ENCODE data around the gene TMEM178A. TPM values are rescaled to one million over a fixed set of nuclear protein-coding genes. Genes with fewer than 3 reads are reported as not detected.
A peak's percentile ranks its signal among the peaks of the same experiment; 100 is the strongest.

The TMEM178A gene
- total RNA-seq = 1 to 10 TPM in 9 of 10 donors, under 1 TPM in 1; 0.97 to 4.8 (median 2.5) TPM
- polyA plus RNA-seq = 1 to 10 TPM in 1 of 2 donors, under 1 TPM in 1; 0.58 to 6.2 TPM
- long read RNA-seq, donor 1, partial matches to known transcripts = 1 of 4 reads
- long read RNA-seq, donor 1, other reads (novel, unspliced or antisense) = 1 of 4 reads
- long read RNA-seq, donor 2, partial matches to known transcripts = 1 of 4 reads
- long read RNA-seq, donor 2, other reads (novel, unspliced or antisense) = 1 of 4 reads
- long read RNA-seq, donor 3 = 0 reads

GRCh38 chr2:39665811-39666490, at the start of gene TMEM178A:
TSS of gene TMEM178A (plus strand) at chr2:39665917. CDS start at chr2:39665975, 58 bp downstream.
- intact Hi-C loops (cut with DNase I) = loop anchor here in 1 of 10 donors (2.0 kb wide), 1 partner anchor 57 kb away; no protein-coding TSS in a partner anchor
- Histone ChIP-seq H3K4me1 (peaks cover 0 to 19% (median 11%) of the 10 kb centered on the region in 9 donors), H3K36me3 (no peaks in the 10 kb centered on the region), H3K4me3 (peak within 1 kb of the TSS; percentile 40 to 86 (median 70)), H3K27me3 (peaks cover 0 to 60% (median 0%) of the 10 kb centered on the region in 7 donors), H3K9me3 (no peaks in the 10 kb centered on the region), H3K27ac (peak within 1 kb of the TSS in 6 of 10 donors; percentile 10 to 59 (median 44))
- DNase-seq (no peak), ATAC-seq (peak in 6 of 8 donors; percentile 45 to 59 (median 53))
- 0% methylated on average over 61 to 90 of the region's 90 CpGs for WGBS, 2 donors
- TF ChIP-seq, protein P1, sequence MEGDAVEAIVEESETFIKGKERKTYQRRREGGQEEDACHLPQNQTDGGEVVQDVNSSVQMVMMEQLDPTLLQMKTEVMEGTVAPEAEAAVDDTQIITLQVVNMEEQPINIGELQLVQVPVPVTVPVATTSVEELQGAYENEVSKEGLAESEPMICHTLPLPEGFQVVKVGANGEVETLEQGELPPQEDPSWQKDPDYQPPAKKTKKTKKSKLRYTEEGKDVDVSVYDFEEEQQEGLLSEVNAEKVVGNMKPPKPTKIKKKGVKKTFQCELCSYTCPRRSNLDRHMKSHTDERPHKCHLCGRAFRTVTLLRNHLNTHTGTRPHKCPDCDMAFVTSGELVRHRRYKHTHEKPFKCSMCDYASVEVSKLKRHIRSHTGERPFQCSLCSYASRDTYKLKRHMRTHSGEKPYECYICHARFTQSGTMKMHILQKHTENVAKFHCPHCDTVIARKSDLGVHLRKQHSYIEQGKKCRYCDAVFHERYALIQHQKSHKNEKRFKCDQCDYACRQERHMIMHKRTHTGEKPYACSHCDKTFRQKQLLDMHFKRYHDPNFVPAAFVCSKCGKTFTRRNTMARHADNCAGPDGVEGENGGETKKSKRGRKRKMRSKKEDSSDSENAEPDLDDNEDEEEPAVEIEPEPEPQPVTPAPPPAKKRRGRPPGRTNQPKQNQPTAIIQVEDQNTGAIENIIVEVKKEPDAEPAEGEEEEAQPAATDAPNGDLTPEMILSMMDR (IDR thresholded peaks at IDR 0.05) = peak in 1 of 9 donors; percentile 9

GRCh38 chr2:39618236-39618635, 47.5 kb upstream of the TMEM178A start:
- Histone ChIP-seq H3K9me3 (peaks cover 0 to 5% (median 0%) of the 10 kb centered on the region in 11 donors), H3K27ac (no peak overlapping the region), H3K27me3 (no peaks in the 10 kb centered on the region), H3K36me3 (no peaks in the 10 kb centered on the region), H3K4me1 (peaks cover 0 to 21% (median 5%) of the 10 kb centered on the region in 9 donors), H3K4me3 (no peak overlapping the region)
- 100% methylated on average over 1 of the region's 1 CpG for WGBS, 2 donors
- DNase-seq (no peak), ATAC-seq (no peak)
- intact Hi-C loops (cut with DNase I) = no loop called here
- TF ChIP-seq, protein P1 (IDR thresholded peaks at IDR 0.05) = no peak

DNA sequence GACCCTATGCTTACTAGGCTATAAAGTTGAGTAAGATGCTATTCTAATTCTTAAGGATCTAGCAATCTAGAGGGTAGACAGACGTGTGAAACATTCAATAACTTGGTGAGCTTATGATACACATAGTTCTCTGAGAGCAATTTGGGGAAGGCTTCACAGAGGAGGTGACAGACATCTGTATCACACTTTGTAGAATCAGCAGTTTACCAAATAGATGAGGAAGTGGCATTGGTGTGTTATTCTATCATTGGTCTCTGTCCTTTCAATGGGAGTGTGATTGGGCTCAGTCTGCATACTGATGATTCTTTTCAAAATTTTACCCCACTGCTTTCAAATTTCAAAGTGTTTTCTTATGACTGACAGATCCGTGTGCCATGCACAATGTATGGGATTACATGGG, 47.0 kb upstream of the TMEM178A start:
- Histone ChIP-seq H3K36me3 (no peaks in the 10 kb centered on the region), H3K9me3 (peaks cover 0 to 5% (median 0%) of the 10 kb centered on the region in 11 donors), H3K27me3 (no peaks in the 10 kb centered on the region), H3K4me1 (peaks cover 0 to 26% (median 5%) of the 10 kb centered on the region in 9 donors), H3K27ac (no peak overlapping the region), H3K4me3 (no peak overlapping the region)
- WGBS, 2 donors = 92 to 98% methylated on average over 2 of the region's 2 CpGs
- intact Hi-C loops (cut with DNase I) = no loop called here
- DNase-seq (no peak), ATAC-seq (no peak)
- TF ChIP-seq, protein P1 (IDR thresholded peaks at IDR 0.05) = no peak

DNA sequence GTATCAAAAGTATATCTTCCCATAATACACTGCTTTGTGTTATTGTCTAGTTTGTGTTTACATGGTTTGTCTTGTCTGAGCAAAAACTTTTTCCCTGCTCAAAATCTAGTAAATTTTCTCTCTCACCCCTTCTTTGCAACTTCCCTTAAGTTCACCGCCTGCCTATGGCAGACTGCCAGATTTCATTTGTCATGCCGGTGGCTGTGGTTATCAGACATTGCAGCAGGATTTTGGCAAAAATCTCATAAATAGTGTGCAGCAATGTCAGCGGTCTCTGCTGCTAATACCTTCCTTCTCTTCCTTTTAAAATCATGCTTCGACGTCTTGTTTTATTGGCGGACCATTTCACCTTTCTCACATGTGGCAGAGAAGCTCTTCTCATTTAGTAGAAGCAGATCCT, 45.6 kb upstream of the TMEM178A start:
- intact Hi-C loops (cut with DNase I) = loop anchor here in 1 of 10 donors (5.0 kb wide), 1 partner anchor 37 kb away; no protein-coding TSS in a partner anchor
- H3K27ac ChIP-seq = no peak overlapping the region
- TF ChIP-seq, protein P1 (IDR thresholded peaks at IDR 0.05) = no peak
- H3K4me3 ChIP-seq = no peak overlapping the region
- 23 to 39% methylated on average over 6 of the region's 6 CpGs for WGBS, 2 donors
- no peaks in the 10 kb centered on the region for H3K36me3 ChIP-seq
- no peaks in the 10 kb centered on the region for H3K9me3 ChIP-seq
- H3K27me3 ChIP-seq = no peaks in the 10 kb centered on the region
- DNase-seq = peak; percentile 20 to 46
- peaks cover 0 to 29% (median 5%) of the 10 kb centered on the region in 9 donors for H3K4me1 ChIP-seq
- no peak for ATAC-seq
